GM12878 (cell line): Measurements from ENCODE around the gene GPBP1L1.

Source experiments
- CTCF ChIP-seq, 3 experiments: IDR thresholded peaks in 2 of 3; conservative IDR thresholded peaks in 1 of 3; 2 replicates each; pipeline ENCODE4 v1.5.1; 2011; ENCODE audit warnings: low read depth in 3 of 3, low read length in 3 of 3, mild to moderate bottlenecking in 3 of 3, control low read depth in 2 of 3, moderate library complexity in 2 of 3, inconsistent platforms in 1 of 3, mixed read lengths in 1 of 3; ENCODE audit not compliant: control insufficient read depth in 2 of 3, insufficient read depth in 1 of 3; ENCODE audit errors: extremely low read depth in 1 of 3
- POLR2AphosphoS5 ChIP-seq: IDR thresholded peaks from 2 replicates; pipeline ENCODE4 v1.6.1; 2011; ENCODE audit warnings: mild to moderate bottlenecking, low read length, inconsistent platforms

- no peak for TF ChIP-seq POLR2AphosphoS5
- TF ChIP-seq CTCF (IDR thresholded peaks at IDR 0.05 in 2 of 3, conservative IDR thresholded peaks at IDR 0.05 in 1 of 3; ENCODE audit: control insufficient read depth in 2 of 3, extremely low read depth in 1 of 3, insufficient read depth in 1 of 3, low read depth in 3 of 3, low read length in 3 of 3), result no peak
Observed at GRCh38 chr1:45594412-45594811, 91.9 kb downstream of the GPBP1L1 start.
